HL-60/S4 (cell line): Measurements from ENCODE around the gene FUT8.

Source experiments
- in situ Hi-C: fragments of 300-500 bp; cut with MboI; formaldehyde crosslinking; loops from 2 replicates; pipeline ENCODE4 v1.14.3; 2022; ENCODE audit warnings: low sequenced_read_pairs

FUT8 gene

GRCh38 chr14:65412032-65412846 lies at the start of gene FUT8:
Gene FUT8, plus strand, starts transcription at chr14:65412730. Its CDS starts 148,834 bp downstream, at chr14:65561564.
- in situ Hi-C loops = no loop called here

DNA sequence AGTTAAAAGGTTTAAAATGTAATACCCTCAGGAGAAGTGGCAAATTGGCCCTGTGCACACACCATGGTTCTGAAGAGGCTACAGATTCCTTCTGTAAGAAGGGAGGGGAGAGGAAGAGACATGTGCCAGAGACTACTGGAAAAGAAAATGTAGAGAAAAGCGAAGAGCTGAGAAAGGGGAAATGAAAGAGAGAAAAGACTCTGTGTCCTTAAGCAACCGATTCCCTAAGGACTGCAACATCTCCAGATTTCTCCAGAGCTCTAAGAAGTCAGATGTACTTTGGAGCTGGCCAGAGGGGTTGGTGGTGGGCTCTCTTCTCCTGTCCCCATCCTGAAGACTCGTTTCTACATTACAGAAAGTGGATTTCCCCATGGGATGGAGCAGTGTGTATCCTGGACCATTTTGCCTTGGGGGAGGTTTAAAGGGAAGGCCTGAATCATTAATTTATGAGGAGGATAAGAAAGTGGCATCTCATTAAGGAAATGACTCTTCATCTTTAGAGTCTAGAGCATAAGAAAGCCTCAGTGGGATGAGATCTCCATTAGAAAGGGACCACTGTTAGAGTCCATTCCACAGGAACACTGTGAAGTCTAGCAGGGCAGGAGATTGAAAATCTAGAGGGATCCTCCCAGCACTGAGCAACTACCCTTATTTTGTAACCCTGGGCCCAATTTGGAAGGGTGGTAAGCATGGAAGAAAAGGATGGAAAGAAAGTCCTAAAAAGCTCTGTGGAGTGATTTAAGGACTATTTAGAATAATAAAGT lies 45.5 kb upstream of the FUT8 start:
- in situ Hi-C loops = no loop called here

GRCh38 chr14:65369560-65369959 lies 43.0 kb upstream of the FUT8 start:
- in situ Hi-C loops = no loop called here

- in situ Hi-C loops = no loop called here
Measured at GRCh38 chr14:65370801-65371248, 41.7 kb upstream of the FUT8 start.

- in situ Hi-C loops = no loop called here
Measured at GRCh38 chr14:65371784-65372183, 40.7 kb upstream of the FUT8 start.

DNA sequence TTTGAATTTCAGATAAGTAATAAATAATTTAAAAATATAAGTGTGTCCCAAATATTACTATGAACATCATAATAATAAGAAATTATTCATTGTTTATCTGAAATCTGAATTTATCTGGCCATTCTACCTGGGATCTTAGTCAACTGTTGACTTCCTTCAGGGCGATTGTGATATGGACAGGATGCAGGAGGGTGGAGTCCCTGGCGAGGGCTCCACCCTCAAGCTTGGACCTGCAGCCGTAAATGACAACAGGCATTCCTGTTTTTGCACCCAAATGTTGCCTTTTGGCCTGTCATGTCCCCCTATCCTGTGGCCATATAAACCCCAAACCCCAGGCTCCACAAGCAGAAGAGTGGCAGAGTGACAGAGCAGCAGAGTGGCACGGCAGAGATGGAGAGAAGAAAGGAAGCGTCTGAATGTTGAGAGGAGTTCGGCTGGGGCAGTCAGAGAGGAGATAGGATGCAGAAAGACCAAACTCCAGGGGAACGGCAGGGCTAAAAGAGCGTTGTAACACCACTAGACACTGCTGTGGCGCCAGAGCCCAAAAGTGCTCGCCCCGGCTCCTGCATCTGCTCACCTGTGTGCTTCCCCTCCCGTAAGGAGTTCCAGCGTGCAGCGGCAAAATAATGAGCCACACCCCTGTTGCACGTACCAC lies 39.4 kb upstream of the FUT8 start:
- in situ Hi-C loops = no loop called here

- in situ Hi-C loops = no loop called here
Measured at GRCh38 chr14:65373671-65374039, 38.9 kb upstream of the FUT8 start.

DNA sequence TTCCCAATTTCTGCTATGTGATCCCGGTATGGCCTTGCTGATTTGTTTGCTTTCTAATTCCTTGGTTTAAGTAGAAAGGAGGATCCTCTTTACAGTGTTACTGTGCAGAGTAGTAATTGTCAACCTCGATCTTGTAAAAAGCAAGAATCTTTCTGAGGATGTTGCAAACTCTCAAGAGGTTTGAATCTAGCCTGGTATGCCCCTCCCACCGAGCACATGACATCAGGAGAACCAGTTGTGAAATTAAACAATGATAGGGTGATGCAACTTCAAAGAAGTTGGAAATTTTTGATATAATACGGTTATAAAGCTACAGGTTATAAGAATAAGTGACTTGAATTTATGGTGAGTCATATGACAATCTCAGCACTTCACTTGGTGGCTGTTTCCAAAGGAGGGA lies 35.0 kb upstream of the FUT8 start:
- in situ Hi-C loops = no loop called here

DNA sequence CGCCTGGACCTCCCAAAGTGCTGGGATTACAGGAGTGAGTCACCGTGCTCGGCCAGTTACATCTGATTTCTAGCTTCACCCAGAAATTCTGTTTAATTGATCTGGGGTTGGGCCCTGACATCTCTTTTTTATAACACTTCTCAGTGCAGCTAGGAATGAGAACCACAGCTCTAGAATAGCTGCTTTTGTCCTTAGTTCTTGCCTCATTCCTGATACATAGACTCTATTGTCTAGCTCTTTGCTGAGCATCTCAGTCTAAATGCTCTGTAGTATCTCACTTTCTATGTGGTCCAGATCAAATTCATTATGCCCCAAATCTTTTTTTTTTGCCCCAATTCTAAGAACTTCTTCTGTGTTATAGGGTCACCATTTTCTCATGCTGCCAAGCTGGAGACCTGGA lies 29.9 kb upstream of the FUT8 start:
- in situ Hi-C loops = no loop called here

DNA sequence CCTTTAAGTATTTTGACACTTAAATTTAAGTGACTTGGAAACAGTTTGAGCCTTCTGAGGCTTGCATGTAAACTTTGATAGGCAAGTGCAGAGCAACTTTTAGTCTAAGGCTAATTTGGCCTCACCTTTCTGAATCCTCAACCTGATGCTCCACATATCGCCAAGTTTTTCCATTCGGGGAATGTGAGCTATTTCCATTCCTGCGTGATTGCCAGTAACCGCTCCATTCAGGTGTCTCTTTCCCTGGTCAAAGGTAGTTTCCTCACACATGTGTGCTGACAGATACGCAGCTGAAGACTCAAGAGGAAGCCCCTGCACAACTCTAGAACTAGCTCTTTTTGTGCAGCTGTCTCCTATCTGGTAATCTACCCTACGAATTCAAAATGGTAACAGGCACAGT lies 25.4 kb upstream of the FUT8 start:
- in situ Hi-C loops = no loop called here

DNA sequence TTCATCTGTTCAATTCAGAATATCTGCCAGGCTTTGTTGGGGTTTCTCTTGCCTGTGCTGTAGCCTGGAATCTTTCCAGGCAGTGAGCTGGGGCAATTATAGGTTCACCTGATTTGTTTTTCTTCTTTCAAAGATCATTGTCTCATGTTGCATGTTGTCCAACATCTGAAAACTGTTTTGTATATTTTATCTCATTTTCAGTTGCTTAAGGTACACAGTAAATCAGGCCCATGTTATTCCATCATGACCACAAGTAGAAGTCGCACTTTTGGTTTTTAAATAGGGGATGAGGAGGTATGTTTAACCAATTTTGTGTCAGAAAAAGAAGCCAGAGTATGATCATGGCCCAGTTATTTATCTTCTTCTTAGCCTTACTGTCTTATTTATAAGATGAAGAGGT lies 24.9 kb upstream of the FUT8 start:
- in situ Hi-C loops = no loop called here

GRCh38 chr14:65392296-65392695 lies 20.2 kb upstream of the FUT8 start:
- in situ Hi-C loops = no loop called here

- in situ Hi-C loops = no loop called here
Measured at GRCh38 chr14:65396082-65396910, 16.2 kb upstream of the FUT8 start.

GRCh38 chr14:65403231-65403630 lies 9.3 kb upstream of the FUT8 start:
- in situ Hi-C loops = no loop called here

DNA sequence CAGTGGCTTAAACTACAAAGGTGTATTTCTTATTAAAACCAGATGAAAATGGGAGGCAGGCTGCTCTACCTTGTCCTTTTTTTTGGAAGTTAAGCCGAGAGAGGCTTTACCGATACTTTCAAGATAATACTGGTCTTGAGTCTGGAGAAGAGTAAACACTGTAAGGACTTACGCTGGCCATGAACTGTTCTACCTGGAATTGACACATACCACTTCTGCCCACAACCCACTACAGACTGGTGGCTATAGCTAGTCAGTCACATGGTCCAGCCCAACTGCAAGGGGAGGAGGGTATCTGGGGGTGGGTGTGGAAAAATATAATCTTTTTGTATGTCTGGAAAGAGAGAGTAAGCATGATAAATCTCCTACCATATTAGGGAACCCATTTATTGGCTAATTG lies 4.4 kb upstream of the FUT8 start:
- in situ Hi-C loops = no loop called here

- in situ Hi-C loops = no loop called here
Measured at GRCh38 chr14:65410640-65411039, 1.9 kb upstream of the FUT8 start.

DNA sequence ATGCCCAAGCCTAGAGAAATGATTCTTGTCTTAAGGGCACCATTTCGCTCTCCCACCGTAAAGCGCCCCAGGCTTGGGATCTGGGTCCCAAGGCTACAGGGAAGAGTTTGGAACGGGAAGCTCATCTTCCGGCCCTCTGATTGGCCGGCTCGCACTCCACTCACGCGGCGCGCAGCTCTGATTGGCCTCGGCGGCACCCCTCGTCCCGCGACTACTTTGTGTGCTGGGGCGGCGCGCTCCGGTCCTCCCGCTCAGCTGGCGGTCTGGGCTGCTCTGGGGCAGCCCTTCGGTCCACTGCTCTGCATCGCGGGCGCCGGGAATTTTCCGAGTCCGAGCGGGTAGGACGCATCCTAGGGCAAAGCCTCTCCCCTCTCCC lies 886 bp upstream of the FUT8 start:
- in situ Hi-C loops = no loop called here

DNA sequence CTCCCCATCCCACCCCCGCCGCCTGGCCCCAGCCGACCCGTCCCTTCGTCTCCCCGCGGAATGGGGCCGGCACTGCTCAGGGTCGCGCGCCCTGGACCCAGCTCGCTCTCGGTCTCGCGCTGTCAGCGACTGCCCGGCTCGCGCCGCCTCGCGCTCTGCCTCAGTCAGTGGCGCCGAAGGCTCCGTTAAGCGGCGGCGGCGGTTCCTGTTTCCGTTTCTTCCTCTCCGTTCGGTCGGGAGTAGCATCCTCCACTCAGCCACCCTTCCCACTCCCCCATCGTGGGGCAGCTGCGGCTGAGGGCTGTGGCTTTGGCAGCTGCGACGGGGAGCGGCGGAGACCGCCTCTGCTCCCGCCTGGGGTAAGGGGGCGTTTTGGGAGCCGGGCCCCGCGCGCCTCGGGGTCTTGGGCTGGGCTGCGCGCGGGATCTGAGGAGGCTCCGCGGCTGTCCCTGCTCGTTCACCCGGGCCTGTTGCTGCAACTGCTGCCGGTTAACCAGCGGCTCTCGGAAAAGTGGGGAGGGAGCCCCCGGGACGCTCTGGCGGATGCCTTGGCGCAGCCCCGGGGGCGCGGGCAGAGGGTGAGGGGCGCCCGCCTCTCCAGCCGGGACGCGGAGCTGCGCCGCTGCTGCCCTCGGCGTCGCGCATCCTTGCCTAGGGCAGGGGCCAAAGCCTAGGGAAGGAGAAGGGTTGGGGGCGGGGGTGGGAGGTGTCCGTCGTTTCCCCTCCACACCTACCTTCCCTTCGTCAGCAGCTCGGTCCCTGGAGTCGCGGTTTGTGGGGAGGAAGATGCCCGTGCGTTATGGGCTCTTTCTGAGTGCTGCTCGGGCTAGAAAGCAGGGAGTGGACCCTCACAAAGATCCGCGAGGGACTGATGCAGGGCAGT lies 567 bp downstream of the FUT8 start:
- in situ Hi-C loops = no loop called here

DNA sequence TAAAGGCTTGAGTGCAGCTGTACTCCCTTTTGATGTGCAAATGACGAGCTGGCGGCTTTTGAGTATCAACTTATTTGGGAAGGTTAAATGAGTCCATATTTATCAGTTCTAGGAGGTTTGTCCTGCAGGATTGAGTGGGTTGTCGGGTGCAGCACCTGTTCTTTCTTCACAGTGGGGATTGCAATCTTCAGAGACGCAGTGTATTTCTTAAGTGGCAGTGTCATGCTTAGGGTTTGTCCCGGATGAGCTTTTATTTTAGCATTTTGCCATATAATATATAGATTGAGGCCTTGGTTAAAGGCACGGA lies 1.2 kb downstream of the FUT8 start:
- in situ Hi-C loops = no loop called here

DNA sequence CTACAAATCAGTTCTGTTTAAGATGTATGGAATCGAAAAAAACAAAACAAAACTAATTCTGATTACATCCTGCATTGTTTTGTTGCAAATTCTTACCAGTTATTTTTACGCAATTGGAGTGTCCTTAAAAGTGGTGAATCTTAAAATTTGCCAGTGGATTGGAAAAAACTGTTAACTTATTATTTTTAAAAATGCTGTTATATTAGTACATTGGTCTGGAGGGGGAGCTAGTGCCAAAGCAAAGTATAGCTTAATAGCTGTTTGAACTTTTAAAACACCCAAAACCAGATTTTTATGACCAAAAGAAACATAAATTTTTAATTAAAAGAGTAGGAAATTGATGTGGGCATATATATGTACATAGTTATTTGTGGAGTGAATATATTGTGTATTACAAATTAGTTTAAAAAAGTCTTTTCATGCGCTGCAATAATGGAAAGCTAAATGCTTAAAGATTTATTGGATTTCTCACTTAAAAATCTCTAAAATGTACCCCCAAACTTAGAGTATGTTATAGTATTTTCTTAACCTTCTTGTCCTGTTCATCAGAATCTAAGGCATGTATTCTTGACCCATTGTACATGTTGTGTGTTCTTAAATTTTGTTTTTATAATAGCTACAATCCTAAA lies 2.5 kb downstream of the FUT8 start:
- in situ Hi-C loops = no loop called here
